H1 (cell line): Measurements from ENCODE around the gene SFRP2. TPM values are rescaled to one million over a fixed set of nuclear protein-coding genes. Genes with fewer than 3 reads are reported as not detected.

Source experiments
- CTCF ChIA-PET: fragments of 300-600 bp; sonication (Branson Sonifier 250); formaldehyde crosslinking; loops from one replicate; lab custom pipeline; 2021; ENCODE audit not compliant: partially characterized antibody; lab: Charles Lee
- POLR2A ChIA-PET: fragments of 300-600 bp; sonication (Branson Sonifier 250); formaldehyde crosslinking; loops from one replicate; lab custom pipeline; 2021; ENCODE audit warnings: inconsistent platforms; ENCODE audit not compliant: partially characterized antibody; lab: Charles Lee
- DNase-seq, 2 experiments: peaks; one replicate each; pipeline versions ENCODE4 v3.0.0 to v3.0.0-alpha.2; 2010 to 2022; ENCODE audit warnings: low spot score in 2 of 2, low read depth in 1 of 2, mixed read lengths in 1 of 2
- FAIRE-seq: peaks from 2 replicates; lab custom pipeline; 2011; peaks lifted over from hg19 to GRCh38; lab: Jason Lieb, UNC
- H2AFZ ChIP-seq: 2 replicates; pipeline ENCODE4 v1.8.1; 2012; ENCODE audit warnings: low read length, inconsistent platforms
- H2AK5ac ChIP-seq: 2 replicates; pipeline ENCODE4 v1.6.1; 2013; ENCODE audit warnings: low read depth, low read length
- H2BK120ac ChIP-seq: replicated peaks from 2 replicates; pipeline ENCODE3; 2013; ENCODE audit warnings: low read depth, low read length, inconsistent platforms
- H2BK12ac ChIP-seq: 2 replicates; pipeline ENCODE4 v1.6.1; 2013; ENCODE audit warnings: low read depth, low read length
- H2BK15ac ChIP-seq: 2 replicates; pipeline ENCODE4 v1.6.1; 2013; ENCODE audit warnings: low read length
- H2BK20ac ChIP-seq: 2 replicates; pipeline ENCODE4 v1.6.1; 2013; ENCODE audit warnings: low read length
- H2BK5ac ChIP-seq: 2 replicates; pipeline ENCODE4 v1.6.1; 2013; ENCODE audit warnings: low read depth, low read length
- H3K14ac ChIP-seq: 2 replicates; pipeline ENCODE4 v1.6.1; 2013; ENCODE audit warnings: inconsistent platforms; ENCODE audit not compliant: insufficient read length
- H3K18ac ChIP-seq: 2 replicates; pipeline ENCODE4 v1.6.1; 2013; ENCODE audit warnings: low read length; ENCODE audit errors: extremely low read depth
- H3K23ac ChIP-seq: 2 replicates; pipeline ENCODE4 v1.6.1; 2013; ENCODE audit warnings: inconsistent platforms; ENCODE audit not compliant: insufficient read length
- H3K23me2 ChIP-seq: 2 replicates; pipeline ENCODE4 v1.6.1; 2013; ENCODE audit warnings: low read depth, low read length
- H3K27ac ChIP-seq: 2 replicates; pipeline ENCODE4 v1.6.1; 2011; ENCODE audit warnings: low read depth, low read length, inconsistent platforms
- H3K27me3 ChIP-seq, 4 experiments: replicated peaks in 1 of 4; 1 replicate in 1 of 4; 2 replicates in 3 of 4; pipeline versions ENCODE4 v1.6.1 to v1.8.1; 2011 to 2013; ENCODE audit warnings: low read length in 3 of 4, mild to moderate bottlenecking in 3 of 4, inconsistent platforms in 2 of 4, mixed read lengths in 2 of 4, moderate library complexity in 1 of 4; ENCODE audit not compliant: control insufficient read depth in 3 of 4, insufficient read depth in 3 of 4; ENCODE audit errors: extremely low read depth in 1 of 4
- H3K36me3 ChIP-seq, 4 experiments: 2 replicates each; pipeline versions ENCODE4 v1.6.1 to v1.8.1; 2011 to 2013; ENCODE audit warnings: mild to moderate bottlenecking in 4 of 4, low read length in 3 of 4, moderate library complexity in 2 of 4, control low read depth in 1 of 4, inconsistent platforms in 1 of 4; ENCODE audit not compliant: insufficient read depth in 4 of 4, control insufficient read depth in 2 of 4
- H3K4ac ChIP-seq: replicated peaks from 2 replicates; pipeline ENCODE3; 2013; ENCODE audit warnings: low read length, low read depth, mixed read lengths, inconsistent platforms; ENCODE audit not compliant: insufficient read length
- H3K4me1 ChIP-seq, 4 experiments: replicated peaks in 1 of 4; 1 replicate in 1 of 4; 2 replicates in 3 of 4; pipeline versions ENCODE4 v1.6.1 to v1.8.1; 2011 to 2013; ENCODE audit warnings: low read length in 3 of 4, inconsistent platforms in 2 of 4, mixed read lengths in 1 of 4; ENCODE audit not compliant: insufficient read depth in 4 of 4, control insufficient read depth in 3 of 4
- H3K4me2 ChIP-seq, 2 experiments: 2 replicates each; pipeline versions ENCODE4 v1.6.1 to v1.8.1; 2011 to 2013; ENCODE audit warnings: low read depth in 2 of 2, low read length in 2 of 2, control low read depth in 1 of 2, inconsistent platforms in 1 of 2, mild to moderate bottlenecking in 1 of 2; ENCODE audit not compliant: insufficient read depth in 1 of 2
- H3K4me3 ChIP-seq, 4 experiments: fragments of 200-600, 300-600 bp in 1 of 4; sonication (generic), shearing (Covaris generic), sonication (Bioruptor Twin) in 1 of 4; 2 replicates each; pipeline versions ENCODE4 v1.5.1 to v1.8.1; 2011 to 2016; ENCODE audit warnings: low read length in 4 of 4, low read depth in 3 of 4, control low read depth in 2 of 4, inconsistent platforms in 2 of 4, mild to moderate bottlenecking in 2 of 4, mixed read lengths in 1 of 4, moderate library complexity in 1 of 4; ENCODE audit not compliant: insufficient read depth in 2 of 4; ENCODE audit errors: extremely low read depth in 1 of 4
- H3K56ac ChIP-seq: replicated peaks from 2 replicates; pipeline ENCODE3; 2013; ENCODE audit warnings: low read depth, mild to moderate bottlenecking, mixed read lengths, low read length, inconsistent platforms; ENCODE audit not compliant: insufficient read length
- H3K79me1 ChIP-seq: 2 replicates; pipeline ENCODE4 v1.6.1; 2013; ENCODE audit warnings: low read depth, low read length, control low read depth
- H3K79me2 ChIP-seq, 2 experiments: 2 replicates each; pipeline versions ENCODE4 v1.6.1 to v1.8.1; 2012 to 2013; ENCODE audit warnings: low read length in 2 of 2, mild to moderate bottlenecking in 2 of 2, inconsistent platforms in 1 of 2; ENCODE audit not compliant: insufficient read depth in 2 of 2, control insufficient read depth in 1 of 2
- H3K9ac ChIP-seq, 4 experiments: replicated peaks in 1 of 4; 1 replicate in 1 of 4; 2 replicates in 3 of 4; pipeline versions ENCODE4 v1.6.1 to v1.8.1; 2011 to 2013; ENCODE audit warnings: low read depth in 3 of 4, low read length in 3 of 4, control low read depth in 2 of 4, mild to moderate bottlenecking in 2 of 4, moderate library complexity in 2 of 4, inconsistent platforms in 1 of 4; ENCODE audit errors: extremely low read depth in 1 of 4
- H3K9me3 ChIP-seq, 2 experiments: 2 replicates each; pipeline versions ENCODE4 v1.6.1 to v1.8.1; 2012 to 2013; ENCODE audit warnings: mild to moderate bottlenecking in 2 of 2, moderate library complexity in 2 of 2, control low read depth in 1 of 2, inconsistent platforms in 1 of 2, low read depth in 1 of 2, low read length in 1 of 2, mixed read lengths in 1 of 2; ENCODE audit not compliant: insufficient read depth in 2 of 2
- H4K20me1 ChIP-seq, 2 experiments: replicated peaks in 1 of 2; 2 replicates each; pipeline versions ENCODE3 to v1.8.1; 2011 to 2013; ENCODE audit warnings: inconsistent platforms in 2 of 2, low read length in 2 of 2, mild to moderate bottlenecking in 1 of 2; ENCODE audit not compliant: insufficient read depth in 2 of 2, control insufficient read depth in 1 of 2
- H4K5ac ChIP-seq: 2 replicates; pipeline ENCODE4 v1.6.1; 2013; ENCODE audit warnings: low read length, low read depth, mixed read lengths, inconsistent platforms; ENCODE audit not compliant: insufficient read length
- H4K8ac ChIP-seq: 2 replicates; pipeline ENCODE4 v1.8.0; 2013; ENCODE audit warnings: mild to moderate bottlenecking, moderate library complexity, low read length, inconsistent platforms; ENCODE audit not compliant: insufficient read depth; ENCODE audit errors: extremely low read depth
- H4K91ac ChIP-seq: replicated peaks from 2 replicates; pipeline ENCODE3; 2013; ENCODE audit warnings: low read length, mixed read lengths, inconsistent platforms; ENCODE audit not compliant: insufficient read length
- ATF3 ChIP-seq: IDR thresholded peaks from 2 replicates; pipeline ENCODE4 v1.6.1; 2011; ENCODE audit warnings: low read depth, mild to moderate bottlenecking, low read length; ENCODE audit not compliant: insufficient read depth
- GABPA ChIP-seq: IDR thresholded peaks from 2 replicates; pipeline ENCODE4 v1.6.1; 2011; ENCODE audit warnings: mild to moderate bottlenecking, low read length, moderate library complexity, borderline replicate concordance; ENCODE audit not compliant: insufficient read depth
- GTF2F1 ChIP-seq: IDR thresholded peaks from 2 replicates; pipeline ENCODE4 v1.6.1; 2012; ENCODE audit warnings: low read depth, low read length, improper control_type of control experiment, borderline replicate concordance
- KDM1A ChIP-seq: fragments of 200-600, 300-600 bp; sonication (generic); IDR thresholded peaks from 2 replicates; pipeline ENCODE4 v1.7.1; 2016; ENCODE audit warnings: mild to moderate bottlenecking, low read length, borderline replicate concordance
- KDM4A ChIP-seq: IDR thresholded peaks from one replicate; pipeline ENCODE4 v1.7.1; 2012; ENCODE audit warnings: low read depth, mild to moderate bottlenecking, moderate library complexity, low read length, inconsistent platforms; ENCODE audit not compliant: severe bottlenecking
- KDM5A ChIP-seq: fragments of 200-600 bp; IDR thresholded peaks from 2 replicates; pipeline ENCODE4 v1.7.1; 2012; ENCODE audit warnings: mild to moderate bottlenecking, low read length, inconsistent platforms, mixed read lengths
- MAFK ChIP-seq: IDR thresholded peaks from 2 replicates; pipeline ENCODE4 v1.6.1; 2012; ENCODE audit warnings: low read depth, mild to moderate bottlenecking, improper control_type of control experiment, low read length
- PHF8 ChIP-seq: fragments of 200-600 bp; sonication (generic); conservative IDR thresholded peaks from 2 replicates; pipeline ENCODE4 v1.7.1; 2012; ENCODE audit warnings: low read depth, mild to moderate bottlenecking, inconsistent platforms, low read length, moderate library complexity
- RXRA ChIP-seq: IDR thresholded peaks from 2 replicates; pipeline ENCODE4 v1.6.1; 2011; ENCODE audit warnings: low read depth, mild to moderate bottlenecking, low read length, moderate library complexity; ENCODE audit not compliant: insufficient read depth
- SAP30 ChIP-seq: fragments of 300-600 bp; sonication (generic); IDR thresholded peaks from 2 replicates; pipeline ENCODE4 v1.7.1; 2012; ENCODE audit warnings: low read length, moderate library complexity, mild to moderate bottlenecking, inconsistent platforms; ENCODE audit not compliant: insufficient read depth, insufficient replicate concordance
- SP1 ChIP-seq: IDR thresholded peaks from 2 replicates; pipeline ENCODE4 v1.6.1; 2011; ENCODE audit warnings: low read depth, low read length
- SRF ChIP-seq: IDR thresholded peaks from 2 replicates; pipeline ENCODE4 v1.6.1; 2011; ENCODE audit warnings: mild to moderate bottlenecking, low read depth, low read length, moderate library complexity
- SUZ12 ChIP-seq: fragments of 200-600 bp; sonication (generic); IDR thresholded peaks from 2 replicates; pipeline ENCODE4 v1.6.1; 2012; ENCODE audit warnings: mild to moderate bottlenecking, inconsistent platforms, low read length, moderate library complexity, mixed read lengths
- TBP ChIP-seq: IDR thresholded peaks from 2 replicates; pipeline ENCODE4 v1.6.1; 2011; ENCODE audit warnings: low read depth, low read length, improper control_type of control experiment
- WGBS, 2 experiments: shearing (Covaris generic) in 1 of 2; methylation state at CpG; one replicate each; pipeline versions ENCODE4 v1.1.6 to v1.1.7; 2013 to 2015; ENCODE audit warnings: low lambda C conversion rate in 2 of 2, mixed read lengths in 2 of 2, inconsistent platforms in 1 of 2, low coverage in 1 of 2, missing lambda C conversion rate in 1 of 2; ENCODE audit not compliant: insufficient replicate concordance in 2 of 2, insufficient coverage in 1 of 2, insufficient read length in 1 of 2; ENCODE audit errors: extremely low coverage in 1 of 2, missing lambda C conversion rate in 1 of 2; 5-methylcytosine and 5-hydroxymethylcytosine counted together
- polyA plus RNA-seq, 7 experiments: library from polyadenylated mRNA; depleted of rRNA in 3 of 7; stranded (reverse) in 5 of 7; unstranded in 2 of 7; fragments of >200 nt in 5 of 7; fragments of 200-250 nt in 2 of 7; gene quantifications; 1 replicate in 5 of 7; 2 replicates in 1 of 7; 4 replicates in 1 of 7; pipeline versions ENCODE4 v1.2.1 to v1.2.3, GENCODE V29; 2011 to 2013; ENCODE audit warnings: missing spikeins in 2 of 7, mixed read lengths in 2 of 7
- total RNA-seq: library from RNA; stranded (reverse); fragmentation: NEBNext Ultra II Directional; extraction: Animal tissue kit (Norgen Biotek cat#: 25700); gene quantifications from 2 replicates; pipeline ENCODE4 v1.2.1, GENCODE V29; 2021

SFRP2 gene
- total and polyA plus RNA-seq, 2 of the 8 experiments (the other 6 are each of a cell fraction or from before 2014, with no cell fraction given): 108 to 342 TPM

GRCh38 chr4:153799694-153800074, 10.8 kb upstream of the SFRP2 start:
- POLR2A ChIA-PET: interaction anchor here (1.1 to 1.3 kb wide), 3 partner anchors 12 to 17 kb away, joined by 3 read pairs; no protein-coding TSS in a partner anchor

More at GRCh38 chr4:153799694-153800074, 10.8 kb upstream of the SFRP2 start:
- Histone ChIP-seq H2BK20ac (no peak overlapping the region), H3K14ac (no peak overlapping the region), H3K18ac (no peak overlapping the region), H3K9ac (no peak overlapping the region), H2BK5ac (no peak overlapping the region), H3K4me2 (no peak overlapping the region), H3K4ac (no peak overlapping the region), H3K79me1 (no peaks in the 10 kb centered on the region), H3K36me3 (no peaks in the 10 kb centered on the region), H3K4me1 (no peaks in the 10 kb centered on the region), H3K56ac (no peak overlapping the region), H4K91ac (no peak overlapping the region), H2BK15ac (no peak overlapping the region), H2AFZ (no peak overlapping the region), H2AK5ac (no peak overlapping the region), H3K27ac (no peak overlapping the region), H2BK12ac (no peak overlapping the region), H4K20me1 (no peaks in the 10 kb centered on the region), H3K79me2 (no peaks in the 10 kb centered on the region), H3K27me3 (no peaks in the 10 kb centered on the region), H2BK120ac (no peak overlapping the region), H4K5ac (no peak overlapping the region), H3K9me3 (no peaks in the 10 kb centered on the region), H3K4me3 (no peak overlapping the region), H3K23ac (no peak overlapping the region), H3K23me2 (no peaks in the 10 kb centered on the region), H4K8ac (no peak overlapping the region)
- FAIRE-seq (no peak), DNase-seq (no peak)
- no peak for TF ChIP-seq ATF3
- TF ChIP-seq SAP30: no peak
- no peak for TF ChIP-seq RXRA
- no peak for TF ChIP-seq SUZ12
- no peak for TF ChIP-seq GTF2F1
- no peak for TF ChIP-seq SP1
- TF ChIP-seq GABPA: no peak
- no peak for TF ChIP-seq MAFK
- TF ChIP-seq SRF: no peak
- no peak for TF ChIP-seq KDM4A
- TF ChIP-seq KDM5A: no peak
- no peak for TF ChIP-seq PHF8
- TF ChIP-seq KDM1A: no peak
- no peak for TF ChIP-seq TBP
- CTCF ChIA-PET: interaction anchor here (1.2 to 1.5 kb wide), 3 partner anchors 9 to 283 kb away, joined by 4 to 5 read pairs (median 4); no protein-coding TSS in a partner anchor
- WGBS, 2 experiments: 79% methylated on average over 2 of the region's 2 CpGs; no CpG with 5 or more reads in 1 of the 2 experiments
